Measurements from ENCODE around the gene BCLAF1.
"Not testable (repeated sequence)": the region's sequence is repeated elsewhere in the genome, so short reads cannot be mapped to it uniquely, and the experiment has no call there.

The BCLAF1 gene

GRCh38 chr6:136244061-136244616, 45.5 kb downstream of the BCLAF1 start:
- no peak for DNase-seq (ENCODE audit: low read depth)

DNA sequence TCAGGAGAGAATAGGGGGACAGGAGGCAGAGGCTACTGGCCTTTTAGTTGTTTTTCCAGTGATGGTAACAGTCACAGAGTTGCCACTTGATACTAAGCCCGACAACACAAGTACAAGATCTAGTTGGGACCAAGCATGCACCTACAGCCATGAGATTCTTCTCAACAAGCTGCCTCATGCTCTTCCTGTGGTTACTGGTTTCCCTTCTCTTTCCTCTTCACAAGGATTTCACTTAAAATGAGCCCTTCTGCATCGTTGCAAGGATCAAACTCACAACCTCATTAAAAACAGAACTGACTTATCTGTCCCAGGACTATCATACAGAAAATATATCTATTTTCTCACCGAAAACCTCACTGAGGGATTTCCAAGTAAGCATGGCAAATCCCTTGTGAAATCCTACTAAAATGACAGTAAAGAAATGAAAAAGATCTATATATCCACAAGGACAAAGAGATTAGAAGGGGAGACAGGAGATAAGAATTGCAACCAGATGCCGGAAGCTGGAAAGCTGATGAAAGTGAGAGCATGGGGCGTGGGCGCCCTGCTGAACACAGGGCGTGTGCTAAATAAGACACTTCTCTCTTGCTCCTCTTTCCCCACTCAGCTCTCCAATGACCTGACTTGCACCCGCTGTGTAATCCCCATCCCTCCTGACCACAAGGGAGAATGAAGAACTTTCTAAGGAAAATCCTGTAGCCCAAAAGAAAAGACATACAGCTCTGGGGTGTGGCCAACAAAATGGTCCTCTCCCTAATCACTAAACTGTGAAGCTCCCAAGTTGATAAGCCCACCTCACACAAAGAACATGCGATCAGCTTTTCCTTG, 53.0 kb downstream of the BCLAF1 start:
- no peak for DNase-seq (ENCODE audit: low read depth)

DNA sequence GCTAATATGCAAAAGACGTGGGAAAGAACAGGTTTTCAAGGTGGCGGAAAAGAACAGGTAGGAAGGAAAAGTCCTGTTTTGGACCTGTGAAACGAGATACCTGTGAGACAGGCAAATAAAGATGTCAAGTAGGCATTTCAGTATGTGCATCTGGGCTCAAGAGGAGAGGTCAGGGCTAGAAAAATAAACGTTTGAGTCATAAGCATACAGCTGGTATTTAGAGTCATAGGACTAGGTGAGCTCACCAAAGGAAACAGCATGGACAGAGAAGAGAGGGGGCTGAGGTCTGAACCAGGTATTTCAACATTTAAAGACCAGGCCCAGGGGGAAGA, 54.4 kb downstream of the BCLAF1 start:
- no peak for DNase-seq (ENCODE audit: low read depth)

DNA sequence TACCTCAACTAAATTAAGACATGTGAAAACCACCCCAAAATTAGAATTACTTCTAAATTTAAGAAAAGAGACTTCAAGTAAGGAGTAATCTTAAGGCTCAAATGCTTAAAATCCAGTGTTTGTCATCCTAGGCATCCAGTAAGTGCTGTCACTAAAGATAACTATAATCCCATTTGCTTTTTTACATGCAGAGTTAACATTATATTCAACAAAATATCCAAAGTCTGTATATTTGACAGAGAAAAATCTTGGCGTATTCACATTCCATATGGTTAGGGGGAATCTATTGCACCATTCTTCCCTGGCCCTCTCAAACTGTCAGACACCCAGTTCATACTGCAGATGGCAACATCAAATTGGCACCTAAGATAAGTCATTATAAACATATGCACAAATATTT, 56.9 kb downstream of the BCLAF1 start:
- DNase-seq (ENCODE audit: low read depth) = no peak

DNA sequence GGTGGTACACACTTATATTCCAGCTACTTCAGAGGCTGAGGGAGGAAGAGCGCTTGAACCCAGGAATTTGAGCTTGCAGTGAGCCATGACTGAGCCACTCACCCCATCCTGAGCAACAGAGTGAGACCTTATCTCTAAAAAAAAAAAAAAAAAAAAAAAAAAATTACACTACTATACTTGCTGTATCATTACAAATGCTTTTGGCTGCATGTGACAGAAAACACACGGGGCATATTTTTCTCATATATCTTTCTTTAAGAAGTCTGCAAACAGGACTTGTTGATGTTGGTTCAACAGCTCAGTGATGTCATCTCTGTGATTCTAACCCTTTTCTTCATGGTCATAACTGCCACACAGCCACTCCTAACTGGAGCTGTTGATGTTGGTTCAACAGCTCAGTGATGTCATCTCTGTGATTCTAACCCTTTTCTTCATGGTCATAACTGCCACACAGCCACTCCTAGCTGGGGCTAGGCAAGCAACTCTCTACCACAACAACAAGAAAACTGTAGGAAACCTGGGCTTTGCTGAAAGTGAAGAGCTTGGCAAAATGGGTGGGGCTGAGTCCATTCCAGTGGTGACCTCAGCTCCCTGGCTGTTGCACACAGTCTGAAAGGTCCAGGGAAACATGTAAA, 59.3 kb downstream of the BCLAF1 start:
- DNase-seq (ENCODE audit: low read depth) = no peak

DNA sequence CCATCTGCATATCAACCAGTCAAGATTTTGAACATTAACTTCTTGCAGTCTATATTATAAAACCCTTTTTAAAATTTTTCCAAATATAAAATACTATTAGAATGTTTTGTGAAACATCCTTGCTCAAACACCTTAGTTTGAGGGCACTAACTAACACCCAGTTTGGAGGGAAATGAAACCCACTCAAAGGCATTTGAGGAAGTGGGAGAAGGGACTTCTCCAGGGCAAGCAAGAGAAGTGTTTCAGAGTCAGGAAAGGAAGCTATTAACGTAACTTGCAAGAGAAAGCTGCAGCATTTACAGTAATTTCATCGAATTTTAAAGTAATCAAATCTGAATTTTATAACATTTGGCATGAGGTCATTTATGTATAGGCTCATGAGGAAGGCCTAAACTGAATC, 60.8 kb downstream of the BCLAF1 start:
- DNase-seq (ENCODE audit: low read depth) = no peak

DNA sequence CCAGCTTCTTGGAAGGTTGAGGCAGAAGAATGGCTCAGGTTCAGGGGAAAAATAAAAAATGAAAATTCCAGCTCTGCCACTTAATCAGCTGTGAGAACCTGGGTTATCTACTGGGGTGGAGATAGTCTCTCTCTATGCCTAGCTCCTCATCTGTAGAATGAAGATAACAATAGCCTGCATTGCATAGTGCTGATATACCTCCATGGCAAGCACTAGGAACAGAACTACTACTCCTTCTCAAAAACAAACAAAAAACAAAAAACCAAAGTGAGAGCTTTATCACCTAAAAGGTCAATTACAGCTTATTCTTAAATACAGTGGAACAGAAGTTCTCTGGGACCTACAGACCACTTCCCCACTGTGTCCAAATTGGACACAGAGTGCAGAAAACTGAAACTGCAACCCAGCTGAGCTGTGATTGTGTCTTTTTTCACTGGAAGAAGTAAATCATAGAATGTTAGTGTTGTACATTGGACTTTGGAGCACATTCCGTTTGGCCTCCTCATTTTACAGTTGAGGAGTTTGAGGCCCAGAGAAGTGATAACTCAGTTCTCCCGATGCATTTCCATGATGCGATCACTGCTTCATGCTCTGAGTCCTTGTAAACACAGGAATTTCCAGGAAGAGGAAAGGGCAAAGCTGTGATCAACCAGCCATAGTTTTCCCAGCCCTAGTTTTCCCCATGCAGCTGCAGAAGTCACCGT, 62.8 kb downstream of the BCLAF1 start:
- no peak for DNase-seq (ENCODE audit: low read depth)

DNA sequence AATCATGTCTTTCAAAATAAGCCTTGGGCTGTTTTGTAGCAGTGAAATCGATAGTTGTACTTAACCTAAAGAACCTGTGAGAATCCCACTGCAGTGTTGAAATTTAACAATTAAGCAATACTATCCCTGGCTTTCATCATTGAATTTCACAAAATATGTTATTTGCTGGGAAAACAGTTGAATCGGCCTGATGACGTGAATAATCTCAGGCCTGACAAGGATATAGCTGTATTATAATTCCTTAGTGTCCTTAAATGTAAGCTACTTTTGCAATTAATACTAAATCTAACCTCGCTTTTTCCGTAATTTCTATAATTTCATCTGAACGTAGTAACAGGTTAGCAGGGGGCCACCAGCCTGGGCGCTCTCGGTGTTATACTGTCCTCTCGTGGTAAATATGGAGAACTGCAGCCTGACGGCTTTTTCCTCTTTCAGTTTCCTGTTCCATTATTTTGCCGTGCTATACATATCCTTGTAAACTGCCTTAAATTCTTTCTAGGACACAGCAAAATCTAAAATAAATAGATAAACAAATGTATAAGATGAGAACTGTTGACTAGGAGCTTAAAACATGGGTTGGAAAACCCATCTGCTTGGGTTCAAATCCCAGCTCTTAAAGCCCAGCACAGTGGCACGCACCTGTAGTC, 63.5 kb downstream of the BCLAF1 start:
- DNase-seq (ENCODE audit: low read depth) = peak; percentile 26

GRCh38 chr6:136225496-136225895, 64.2 kb downstream of the BCLAF1 start:
- DNase-seq (ENCODE audit: low read depth) = no peak

- not testable (repeated sequence) for DNase-seq (ENCODE audit: low read depth)
Measured at GRCh38 chr6:136224974-136225373, 64.7 kb downstream of the BCLAF1 start.

- no peak for DNase-seq (ENCODE audit: low read depth)
Measured at GRCh38 chr6:136216503-136217401, 72.9 kb downstream of the BCLAF1 start.

DNA sequence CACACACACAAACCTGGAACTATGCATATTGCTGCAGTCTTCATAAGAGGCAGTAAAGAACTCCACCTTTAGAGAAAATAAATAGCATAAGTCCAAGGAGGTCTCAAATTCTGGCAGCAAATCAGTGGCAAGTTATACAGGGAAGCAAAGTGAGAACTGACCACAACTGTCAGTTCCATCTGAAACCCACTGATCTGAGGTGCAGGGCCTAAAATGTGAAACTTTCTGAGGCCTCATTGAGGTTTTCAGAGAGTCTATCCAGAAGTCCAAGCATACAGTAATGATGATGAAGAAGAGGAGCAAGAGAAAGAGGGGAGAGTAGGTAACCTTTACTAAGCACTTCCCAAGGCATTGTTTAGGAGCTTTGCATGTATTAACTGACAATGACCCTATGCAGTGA, 75.8 kb downstream of the BCLAF1 start:
- DNase-seq (ENCODE audit: low read depth) = no peak

GRCh38 chr6:136213012-136213539, 76.6 kb downstream of the BCLAF1 start:
- DNase-seq (ENCODE audit: low read depth) = no peak

DNA sequence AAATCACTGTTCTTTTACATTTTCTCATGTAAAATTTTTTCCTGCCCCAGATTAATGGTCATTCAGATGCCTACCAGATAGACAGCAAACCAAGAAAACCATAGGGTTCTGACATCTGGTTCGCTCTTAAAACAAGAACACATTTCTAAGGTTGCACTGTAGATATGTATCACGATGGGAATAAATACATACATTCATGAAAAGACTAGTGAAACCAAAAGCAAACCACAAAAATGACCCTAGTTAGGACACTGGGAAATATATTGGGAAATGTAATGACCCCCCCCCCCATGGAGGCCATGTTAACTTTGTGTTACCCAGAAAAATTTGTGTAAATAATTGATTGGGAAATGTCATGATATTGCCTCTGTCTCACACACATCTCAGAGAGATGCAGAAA, 77.0 kb downstream of the BCLAF1 start:
- DNase-seq (ENCODE audit: low read depth) = no peak

DNA sequence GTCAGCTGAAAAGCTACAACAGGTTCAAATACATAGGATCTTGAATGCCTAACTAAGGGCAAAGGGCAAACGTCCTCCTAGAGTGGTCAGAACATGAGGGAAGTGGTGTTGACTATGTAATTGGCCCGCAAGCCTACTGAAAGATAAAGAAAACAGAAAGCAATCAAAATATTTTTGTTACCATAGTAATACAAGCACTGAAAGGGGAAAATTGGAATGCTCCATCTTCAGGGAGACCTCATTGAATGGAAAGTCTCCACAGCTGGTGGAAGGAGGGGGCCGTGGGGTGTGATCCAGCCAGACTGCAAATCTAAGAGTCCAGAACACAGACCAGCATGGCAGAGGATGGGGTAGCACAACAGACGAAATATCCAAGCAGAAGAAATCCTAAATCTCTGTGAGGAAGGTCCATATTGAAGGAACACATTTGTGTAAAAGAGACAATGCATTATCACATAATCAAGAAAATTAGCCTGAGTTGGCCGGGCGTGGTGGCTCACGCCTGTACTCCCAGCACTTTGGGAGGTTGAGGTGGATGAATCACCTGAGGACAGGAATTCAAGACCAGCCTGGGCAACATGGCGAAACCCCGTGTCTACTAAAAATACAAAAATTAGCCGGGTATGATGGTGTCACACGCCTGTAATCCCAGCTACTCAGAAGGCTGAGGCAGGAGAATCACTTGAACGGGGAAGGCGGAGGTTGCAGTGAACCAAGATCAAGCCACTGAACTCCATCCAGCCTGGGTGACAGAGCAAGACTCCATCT, 79.1 kb downstream of the BCLAF1 start:
- DNase-seq (ENCODE audit: low read depth) = no peak

DNA sequence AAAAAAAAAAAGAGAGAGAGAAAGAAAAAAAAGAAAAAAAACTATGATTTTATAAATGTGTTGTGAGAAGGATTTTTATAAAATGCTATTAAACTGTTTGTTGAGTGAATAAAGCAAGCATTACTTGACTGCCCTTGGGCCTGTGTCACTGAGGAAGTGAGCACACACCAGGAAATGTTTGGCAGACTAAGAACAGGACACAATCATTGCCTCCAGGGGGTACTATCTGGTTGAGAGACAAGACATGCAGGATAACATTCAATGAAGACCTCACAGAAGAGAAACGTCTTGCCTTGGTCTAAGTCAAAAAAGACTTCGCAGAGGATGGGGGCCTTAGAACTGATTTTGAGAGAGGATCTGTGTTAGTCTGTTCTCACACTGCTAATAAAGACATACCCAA, 80.2 kb downstream of the BCLAF1 start:
- no peak for DNase-seq (ENCODE audit: low read depth)

- DNase-seq (ENCODE audit: low read depth) = no peak
Measured at GRCh38 chr6:136208783-136209182, 80.9 kb downstream of the BCLAF1 start.
